Naive thymus-derived CD4-positive, alpha-beta T cell (primary cell): ENCODE measurements around the gene GGA1. TPM values are rescaled to one million over a fixed set of nuclear protein-coding genes. Genes with fewer than 3 reads are reported as not detected.

ENCODE experiments used
- ATAC-seq: fragments of 150-1000 bp; cut with Tn5 transposase; 2 replicates; pipeline ENCODE4 v1.10.0; 2021; ENCODE audit warnings: mild to moderate bottlenecking, moderate library complexity
- CTCF ChIA-PET: fragments of 350-600 bp; sonication (Branson Sonifier 250); formaldehyde crosslinking; loops from one replicate; lab custom pipeline; 2021; ENCODE audit warnings: antibody characterized with exemption; lab: Charles Lee
- POLR2A ChIA-PET: fragments of 350-600 bp; sonication (Branson Sonifier 250); formaldehyde crosslinking; loops from one replicate; lab custom pipeline; 2021; ENCODE audit warnings: antibody characterized with exemption, inconsistent platforms; lab: Charles Lee
- DNase-seq, 9 donors: peaks; one replicate each; pipeline versions ENCODE4 v3.0.0 to v3.0.0-alpha.2; 2020 to 2022; ENCODE audit warnings: mixed read lengths in 1 of 9
- H3K27ac ChIP-seq: one replicate; pipeline ENCODE4 v1.7.0; 2013; ENCODE audit warnings: mild to moderate bottlenecking, low read depth, low read length, moderate library complexity
- H3K27me3 ChIP-seq, 2 donors: one replicate each; pipeline ENCODE4 v1.7.0; 2013; ENCODE audit warnings: low read length in 2 of 2, mild to moderate bottlenecking in 2 of 2, moderate library complexity in 2 of 2; ENCODE audit not compliant: control insufficient read depth in 2 of 2, insufficient read depth in 2 of 2
- H3K36me3 ChIP-seq, 3 experiments: 1 replicate in 2 of 3; 2 replicates in 1 of 3; pipeline ENCODE4 v1.7.0; 2013; ENCODE audit warnings: low read length in 3 of 3, mild to moderate bottlenecking in 3 of 3, moderate library complexity in 1 of 3; ENCODE audit not compliant: insufficient read depth in 3 of 3, control insufficient read depth in 2 of 3
- H3K4me1 ChIP-seq, 2 donors: one replicate each; pipeline ENCODE4 v1.7.0; 2013; ENCODE audit warnings: low read length in 2 of 2, mild to moderate bottlenecking in 2 of 2, moderate library complexity in 1 of 2; ENCODE audit not compliant: control insufficient read depth in 2 of 2, insufficient read depth in 2 of 2
- H3K4me3 ChIP-seq: 2 replicates; pipeline ENCODE4 v1.7.0; 2013; ENCODE audit warnings: mild to moderate bottlenecking, low read length
- H3K9me3 ChIP-seq, 3 experiments: 1 replicate in 2 of 3; 2 replicates in 1 of 3; pipeline ENCODE4 v1.7.0; 2013; ENCODE audit warnings: low read length in 3 of 3; ENCODE audit not compliant: control insufficient read depth in 2 of 3
- H3K27ac Mint-ChIP-seq, 9 donors: one replicate each; pipeline ENCODE4 v1.8.0; 2020 to 2022; ENCODE audit warnings: mixed read lengths in 9 of 9, mild to moderate bottlenecking in 8 of 9, moderate library complexity in 5 of 9, inconsistent platforms in 2 of 9
- H3K27me3 Mint-ChIP-seq, 5 donors: one replicate each; pipeline ENCODE4 v1.8.0; 2021 to 2022; ENCODE audit warnings: mixed read lengths in 5 of 5, mild to moderate bottlenecking in 1 of 5
- H3K36me3 Mint-ChIP-seq, 5 donors: one replicate each; pipeline ENCODE4 v1.8.0; 2020 to 2022; ENCODE audit warnings: mixed read lengths in 5 of 5, mild to moderate bottlenecking in 3 of 5, inconsistent platforms in 1 of 5
- H3K4me1 Mint-ChIP-seq, 7 donors: one replicate each; pipeline ENCODE4 v1.8.0; 2020 to 2022; ENCODE audit warnings: mixed read lengths in 7 of 7, mild to moderate bottlenecking in 3 of 7, inconsistent platforms in 1 of 7
- H3K4me3 Mint-ChIP-seq, 10 donors: one replicate each; pipeline ENCODE4 v1.8.0; 2020 to 2022; ENCODE audit warnings: mild to moderate bottlenecking in 10 of 10, mixed read lengths in 10 of 10, moderate library complexity in 6 of 10, inconsistent platforms in 2 of 10
- H3K9me3 Mint-ChIP-seq, 11 donors: one replicate each; pipeline ENCODE4 v1.8.0; 2020 to 2022; ENCODE audit warnings: mixed read lengths in 11 of 11, mild to moderate bottlenecking in 4 of 11, inconsistent platforms in 1 of 11, moderate library complexity in 1 of 11
- intact Hi-C, 2 donors: fragments of 100-400 bp; cut with micrococcal nuclease; formaldehyde crosslinking; loops; one replicate each; pipeline ENCODE4 v1.15.1; 2023
- polyA plus RNA-seq, 2 donors: library from polyadenylated mRNA; unstranded; fragments of 300-500 nt; fragmentation: Illumina TruSeq; gene quantifications; one replicate each; pipeline ENCODE4 v1.2.3, GENCODE V29; 2021
- total RNA-seq, 6 experiments: library from RNA in 5 of 6; stranded (reverse) in 5 of 6; gene quantifications; 1 replicate in 5 of 6; 2 replicates in 1 of 6; pipeline ENCODE4 v1.2.3 and lab custom pipeline; 2021 to 2026

GGA1 gene, protein sequence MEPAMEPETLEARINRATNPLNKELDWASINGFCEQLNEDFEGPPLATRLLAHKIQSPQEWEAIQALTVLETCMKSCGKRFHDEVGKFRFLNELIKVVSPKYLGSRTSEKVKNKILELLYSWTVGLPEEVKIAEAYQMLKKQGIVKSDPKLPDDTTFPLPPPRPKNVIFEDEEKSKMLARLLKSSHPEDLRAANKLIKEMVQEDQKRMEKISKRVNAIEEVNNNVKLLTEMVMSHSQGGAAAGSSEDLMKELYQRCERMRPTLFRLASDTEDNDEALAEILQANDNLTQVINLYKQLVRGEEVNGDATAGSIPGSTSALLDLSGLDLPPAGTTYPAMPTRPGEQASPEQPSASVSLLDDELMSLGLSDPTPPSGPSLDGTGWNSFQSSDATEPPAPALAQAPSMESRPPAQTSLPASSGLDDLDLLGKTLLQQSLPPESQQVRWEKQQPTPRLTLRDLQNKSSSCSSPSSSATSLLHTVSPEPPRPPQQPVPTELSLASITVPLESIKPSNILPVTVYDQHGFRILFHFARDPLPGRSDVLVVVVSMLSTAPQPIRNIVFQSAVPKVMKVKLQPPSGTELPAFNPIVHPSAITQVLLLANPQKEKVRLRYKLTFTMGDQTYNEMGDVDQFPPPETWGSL
- total RNA-seq: 100 to 1,000 TPM in 3 of 5 experiments, 10 to 100 TPM in 2; 64.2 to 124 (median 102) TPM
- 10 to 100 TPM; 20.8 to 22.3 TPM for polyA plus RNA-seq
- total RNA-seq (lab: John Stamatoyannopoulos, UW): 125 reads per million, percentile 88 among the genes with 10 or more reads in this experiment

DNA sequence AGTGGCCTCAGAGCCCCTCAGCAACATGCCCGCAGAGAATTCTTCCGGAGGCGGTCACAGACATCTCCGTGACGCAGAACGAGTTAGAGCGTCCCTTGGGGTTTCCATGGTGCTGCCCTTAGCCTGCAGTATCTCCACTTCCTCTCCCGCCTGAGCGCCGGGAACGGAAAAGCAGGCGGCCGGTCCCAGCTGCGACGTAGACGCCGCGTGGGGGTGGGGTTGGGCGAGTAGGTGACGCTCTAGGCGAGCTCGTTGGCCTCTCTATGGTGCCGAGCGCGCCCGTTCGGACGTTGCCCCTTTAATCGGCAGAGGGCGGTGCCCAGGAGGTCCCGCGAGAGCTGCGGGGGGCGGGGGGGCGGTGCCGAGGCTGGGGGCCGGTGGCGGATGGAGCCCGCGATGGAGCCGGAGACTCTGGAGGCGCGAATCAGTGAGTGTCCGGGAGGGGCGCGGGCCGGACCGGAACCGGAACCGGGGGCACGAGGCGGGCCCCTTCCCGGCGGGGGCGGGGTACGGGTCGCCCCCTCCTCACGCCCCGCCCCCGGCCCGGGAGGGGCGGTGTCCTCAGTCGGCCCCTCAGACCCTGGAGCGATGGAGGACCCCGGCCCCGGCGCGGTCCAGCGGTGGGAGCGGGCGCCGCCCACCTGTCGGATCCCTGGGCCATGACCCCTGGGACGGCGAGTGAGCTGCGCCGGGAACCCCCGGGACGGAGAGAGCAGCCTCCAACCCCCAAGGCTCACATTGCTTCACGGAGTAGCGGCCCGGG, at the start of gene GGA1:
TSS of gene GGA1 (plus strand) at position 358 of the 763 bp plus-strand sequence. CDS start at position 385, 27 bp downstream.
- peak within 1 kb of the TSS; percentile 88 to 97 (median 93) for H3K4me3 Mint-ChIP-seq
- peak within 1 kb of the TSS; percentile 93 to 99 (median 97) for H3K27ac Mint-ChIP-seq
- no peaks in the 10 kb centered on the region for H3K27me3 ChIP-seq
- H3K36me3 ChIP-seq: peaks cover 0 to 6% (median 0%) of the 10 kb centered on the region in 3 experiments
- H3K27me3 Mint-ChIP-seq: peaks cover 0 to 6% (median 0%) of the 10 kb centered on the region in 5 donors
- ChIA-PET POLR2A (interaction anchor here (0.5 to 5.6 kb wide), 29 partner anchors 9 to 374 kb away, joined by 3 to 74 read pairs (median 5); partner anchors contain the start of genes ANKRD54, EIF3L, LGALS1 and LGALS2), CTCF (interaction anchor here (0.6 to 6.0 kb wide), 19 partner anchors 12 to 832 kb away, joined by 3 to 36 read pairs (median 5); partner anchors contain the start of genes IFT27, MFNG, NOL12 and PDXP)
- peaks cover 36 to 72% (median 57%) of the 10 kb centered on the region in 7 donors for H3K4me1 Mint-ChIP-seq
- intact Hi-C loops: loop anchor here (1.0 to 10.0 kb wide), 21 partner anchors 15 to 1264 kb away; partner anchors contain the start of genes EIF3L (in 2 of the 2), NOL12 (in 2 of the 2), RAC2 (in 2 of the 2) and SH3BP1 (in 2 of the 2)
- H3K27ac ChIP-seq: peak within 1 kb of the TSS; percentile 85
- H3K36me3 Mint-ChIP-seq: peaks cover 0 to 5% (median 0%) of the 10 kb centered on the region in 5 donors
- ATAC-seq (peak; percentile 89), DNase-seq (peak; percentile 92 to 99 (median 97))
- H3K9me3 Mint-ChIP-seq: peaks cover 0 to 2% (median 0%) of the 10 kb centered on the region in 11 donors
- peak within 1 kb of the TSS; percentile 81 for H3K4me3 ChIP-seq
- H3K4me1 ChIP-seq: peaks cover 46 to 47% of the 10 kb centered on the region in 2 donors
- no peaks in the 10 kb centered on the region for H3K9me3 ChIP-seq

DNA sequence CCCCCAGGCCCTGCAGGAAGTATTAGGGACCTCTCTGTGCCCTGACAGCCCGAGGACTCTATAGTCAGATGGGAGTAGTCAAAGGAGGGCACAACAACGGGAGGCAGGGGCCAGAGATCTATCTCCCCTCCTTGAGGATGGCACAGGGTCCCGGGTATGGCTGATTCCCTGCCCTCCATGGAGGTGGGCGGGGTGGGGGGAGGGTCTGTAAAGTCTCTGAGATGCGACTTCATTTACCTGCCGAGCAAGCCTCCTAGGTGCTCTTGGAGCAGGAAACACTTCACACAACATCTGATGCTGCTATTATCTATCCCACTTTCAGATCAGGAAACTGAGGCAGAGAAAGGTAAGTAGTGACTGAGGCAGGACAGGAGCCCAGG, 49.1 kb upstream of the GGA1 start:
- no peak for ATAC-seq
- peak overlapping the region in 1 of 9 donors; percentile 25 for H3K27ac Mint-ChIP-seq
- peaks cover 25 to 80% (median 37%) of the 10 kb centered on the region in 5 donors for H3K27me3 Mint-ChIP-seq
- Histone ChIP-seq H3K9me3 (no peaks in the 10 kb centered on the region), H3K4me3 (no peak overlapping the region), H3K4me1 (peaks cover 13 to 14% of the 10 kb centered on the region in 2 donors), H3K36me3 (no peaks in the 10 kb centered on the region), H3K27ac (no peak overlapping the region), H3K27me3 (peaks cover 11 to 14% of the 10 kb centered on the region in 2 donors)
- H3K36me3 Mint-ChIP-seq: peaks cover 0 to 3% (median 0%) of the 10 kb centered on the region in 5 donors
- H3K9me3 Mint-ChIP-seq: peaks cover 0 to 5% (median 0%) of the 10 kb centered on the region in 11 donors
- H3K4me1 Mint-ChIP-seq: peaks cover 8 to 24% (median 20%) of the 10 kb centered on the region in 7 donors
- CTCF ChIA-PET: interaction anchor here (1.0 to 1.1 kb wide), 2 partner anchors 21 to 33 kb away, joined by 3 read pairs; no protein-coding TSS in a partner anchor
- peak overlapping the region in 8 of 10 donors; percentile 30 to 73 (median 59) for H3K4me3 Mint-ChIP-seq
- no peak for DNase-seq
- POLR2A ChIA-PET: no interaction called here
- intact Hi-C loops: no loop called here

DNA sequence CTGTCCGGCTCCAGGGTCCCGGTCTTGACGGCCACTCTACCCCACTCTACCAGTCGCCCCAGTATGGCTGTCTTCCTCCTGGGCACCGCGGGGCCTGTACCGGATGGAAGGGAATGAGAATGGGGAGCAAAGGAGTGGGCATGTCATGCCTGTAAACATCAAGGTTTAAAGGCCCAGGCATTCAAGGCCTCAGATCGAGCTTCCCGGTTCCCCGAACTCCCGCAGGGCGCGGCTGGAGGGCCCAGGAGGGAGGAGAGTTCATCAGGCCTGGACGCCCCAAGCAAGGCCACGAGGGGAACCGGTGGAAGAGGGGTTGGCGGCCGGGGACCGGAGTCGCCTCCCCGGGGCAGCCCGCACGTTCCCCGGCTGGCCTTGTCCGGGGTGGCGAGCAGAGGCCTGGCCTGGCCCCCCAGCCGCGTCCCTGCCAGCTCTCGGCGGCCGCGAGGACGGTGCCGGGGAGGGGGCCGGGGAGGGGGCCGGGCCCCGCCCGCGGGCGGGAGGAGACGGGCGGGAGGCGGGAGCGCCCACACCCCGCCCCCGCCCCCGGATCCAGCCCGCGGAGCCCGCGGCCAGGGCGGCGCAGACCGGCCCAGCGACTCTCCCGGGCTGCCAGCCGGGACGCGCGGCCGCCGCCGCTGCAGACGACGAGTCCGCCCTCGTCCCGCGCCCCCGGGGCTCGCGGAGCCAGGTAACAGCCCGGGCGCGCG, 48.6 kb upstream of the GGA1 start, which contains the start of gene CDC42EP1:
TSS of gene CDC42EP1 (plus strand) at position 580 of the 707 bp plus-strand sequence. CDS start 5,870 bp downstream, outside the sequence.
- no peaks in the 10 kb centered on the region for H3K9me3 ChIP-seq
- no peak for DNase-seq
- H3K27ac ChIP-seq: no peak within 1 kb of the TSS
- H3K36me3 ChIP-seq: no peaks in the 10 kb centered on the region
- Mint-ChIP-seq H3K4me1 (peaks cover 8 to 24% (median 20%) of the 10 kb centered on the region in 7 donors), H3K27me3 (peaks cover 25 to 81% (median 37%) of the 10 kb centered on the region in 5 donors), H3K27ac (peak within 1 kb of the TSS in 1 of 9 donors; percentile 25), H3K4me3 (peak within 1 kb of the TSS; percentile 42 to 87 (median 72)), H3K36me3 (peaks cover 0 to 3% (median 0%) of the 10 kb centered on the region in 5 donors), H3K9me3 (peaks cover 0 to 5% (median 0%) of the 10 kb centered on the region in 11 donors)
- intact Hi-C loops: loop anchor here in 1 of 2 donors (10.0 kb wide), 1 partner anchor 75 kb away; the partner anchor contains the start of gene MFNG
- CTCF ChIA-PET: interaction anchor here (0.7 to 1.0 kb wide), 2 partner anchors 15 to 32 kb away, joined by 3 read pairs; no protein-coding TSS in a partner anchor
- peaks cover 13 to 14% of the 10 kb centered on the region in 2 donors for H3K4me1 ChIP-seq
- H3K4me3 ChIP-seq: no peak within 1 kb of the TSS
- H3K27me3 ChIP-seq: peaks cover 11 to 14% of the 10 kb centered on the region in 2 donors
- ATAC-seq: no peak
- POLR2A ChIA-PET: no interaction called here

DNA sequence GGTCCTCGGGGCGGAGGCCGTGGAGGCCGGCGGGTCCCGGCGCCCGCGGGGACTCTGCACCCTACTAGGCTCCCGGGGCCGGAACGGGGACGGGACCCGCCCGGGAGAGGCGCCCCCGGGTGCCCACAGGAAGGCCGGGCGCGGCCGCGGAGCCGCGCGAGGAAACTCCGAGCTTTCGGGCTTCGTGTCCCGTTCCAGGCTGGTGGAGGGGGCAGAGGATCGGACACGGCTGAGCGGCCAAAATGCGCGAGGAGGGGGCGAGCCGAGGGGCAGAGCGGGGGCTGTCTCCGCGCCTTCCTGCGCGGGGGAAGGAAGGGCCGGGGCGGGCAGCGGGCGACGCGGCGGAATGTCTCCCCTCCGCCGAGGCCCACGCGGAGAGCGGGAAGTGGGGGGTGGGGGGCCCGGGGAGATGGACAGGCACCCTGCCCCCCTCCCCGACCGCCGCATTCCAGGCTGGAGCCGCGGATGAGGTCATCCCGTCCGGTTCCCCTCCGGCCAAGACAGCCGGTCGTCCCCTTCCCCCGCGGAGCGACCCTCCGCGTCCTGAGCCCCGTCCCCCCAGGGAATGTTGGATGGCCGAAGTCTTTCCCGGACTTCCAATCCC, 47.9 kb upstream of the GGA1 start:
- ChIA-PET POLR2A (interaction anchor here (1.0 kb wide), 1 partner anchor 16 kb away, joined by 3 read pairs; no protein-coding TSS in a partner anchor), CTCF (interaction anchor here (0.7 to 8.7 kb wide), 3 partner anchors 14 to 43 kb away, joined by 3 to 147 read pairs (median 3); no protein-coding TSS in a partner anchor)
- intact Hi-C loops: loop anchor here (1.0 to 10.0 kb wide), 2 partner anchors 21 to 76 kb away; partner anchors contain the start of gene MFNG (in 1 of the 2)
- Mint-ChIP-seq H3K27me3 (peaks cover 25 to 76% (median 37%) of the 10 kb centered on the region in 5 donors), H3K4me3 (peak overlapping the region in 8 of 10 donors; percentile 57 to 87 (median 72)), H3K27ac (no peak overlapping the region), H3K4me1 (peaks cover 8 to 22% (median 20%) of the 10 kb centered on the region in 7 donors), H3K9me3 (peaks cover 0 to 3% (median 0%) of the 10 kb centered on the region in 11 donors), H3K36me3 (peaks cover 0 to 3% (median 0%) of the 10 kb centered on the region in 5 donors)
- Histone ChIP-seq H3K4me3 (no peak overlapping the region), H3K27me3 (peaks cover 11 to 14% of the 10 kb centered on the region in 2 donors), H3K9me3 (no peaks in the 10 kb centered on the region), H3K36me3 (no peaks in the 10 kb centered on the region), H3K27ac (no peak overlapping the region), H3K4me1 (peaks cover 14 to 15% of the 10 kb centered on the region in 2 donors)
- DNase-seq: peak in 1 of 9 donors; percentile 3
- no peak for ATAC-seq
